Measurements from ENCODE around the gene CFAP100. TPM values are rescaled to one million over a fixed set of nuclear protein-coding genes. Genes with fewer than 3 reads are reported as not detected.
A peak's percentile ranks its signal among the peaks of the same experiment; 100 is the strongest.

Gene CFAP100
- total RNA-seq, 2 donors from 2014 or later = 0.44 to 0.66 TPM

DNA sequence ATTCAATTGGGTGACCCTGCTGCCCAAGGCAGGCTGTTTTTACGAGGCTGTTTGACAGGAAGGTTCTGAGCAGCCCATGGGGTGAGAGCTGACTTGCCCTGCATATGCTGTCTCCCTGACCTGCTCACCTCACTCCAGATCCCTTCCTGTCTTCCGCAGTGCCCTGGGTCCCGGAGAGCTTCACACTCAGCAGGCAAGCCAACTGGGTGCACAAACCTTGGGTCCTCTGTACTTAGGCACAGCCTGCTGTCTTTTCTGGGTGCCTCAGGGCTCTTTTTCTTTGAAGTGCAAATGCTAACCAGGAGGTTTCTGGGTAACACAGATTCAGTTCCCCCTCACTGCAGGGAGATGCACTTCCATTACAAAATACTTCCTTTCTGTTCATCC lies 48.1 kb downstream of the CFAP100 start:
- Histone ChIP-seq H3K4me3 (ENCODE audit: low read length) (no peak overlapping the region), H3K27ac (ENCODE audit: low read depth, low read length) (no peak overlapping the region), H3K9ac (ENCODE audit: extremely low read depth, low read length, poor library complexity, severe bottlenecking) (no peak overlapping the region), H3K9me3 (ENCODE audit: control insufficient read depth, low read length) (no peaks in the 10 kb centered on the region), H3K36me3 (ENCODE audit: control insufficient read depth, insufficient read depth, low read length) (peaks cover 28% of the 10 kb centered on the region), H3K4me1 (ENCODE audit: control insufficient read depth, insufficient read depth, low read length) (no peaks in the 10 kb centered on the region), H3K27me3 (ENCODE audit: control insufficient read depth, insufficient read depth, low read length, poor library complexity, severe bottlenecking) (no peaks in the 10 kb centered on the region)
- Mint-ChIP-seq H3K4me1 (no peaks in the 10 kb centered on the region), H3K27ac (no peak overlapping the region), H3K9me3 (no peaks in the 10 kb centered on the region), H3K27me3 (ENCODE audit: insufficient read depth) (no peaks in the 10 kb centered on the region), H3K4me3 (no peak overlapping the region), H3K36me3 (ENCODE audit: low read depth) (peaks cover 19% of the 10 kb centered on the region)
- 85 to 89% methylated on average over 3 of the region's 3 CpGs for WGBS, 2 experiments (ENCODE audit: insufficient coverage in 1 of 2, insufficient read length in 1 of 2)
- DNase-seq = peak; percentile 41
- TF ChIP-seq, protein P1, sequence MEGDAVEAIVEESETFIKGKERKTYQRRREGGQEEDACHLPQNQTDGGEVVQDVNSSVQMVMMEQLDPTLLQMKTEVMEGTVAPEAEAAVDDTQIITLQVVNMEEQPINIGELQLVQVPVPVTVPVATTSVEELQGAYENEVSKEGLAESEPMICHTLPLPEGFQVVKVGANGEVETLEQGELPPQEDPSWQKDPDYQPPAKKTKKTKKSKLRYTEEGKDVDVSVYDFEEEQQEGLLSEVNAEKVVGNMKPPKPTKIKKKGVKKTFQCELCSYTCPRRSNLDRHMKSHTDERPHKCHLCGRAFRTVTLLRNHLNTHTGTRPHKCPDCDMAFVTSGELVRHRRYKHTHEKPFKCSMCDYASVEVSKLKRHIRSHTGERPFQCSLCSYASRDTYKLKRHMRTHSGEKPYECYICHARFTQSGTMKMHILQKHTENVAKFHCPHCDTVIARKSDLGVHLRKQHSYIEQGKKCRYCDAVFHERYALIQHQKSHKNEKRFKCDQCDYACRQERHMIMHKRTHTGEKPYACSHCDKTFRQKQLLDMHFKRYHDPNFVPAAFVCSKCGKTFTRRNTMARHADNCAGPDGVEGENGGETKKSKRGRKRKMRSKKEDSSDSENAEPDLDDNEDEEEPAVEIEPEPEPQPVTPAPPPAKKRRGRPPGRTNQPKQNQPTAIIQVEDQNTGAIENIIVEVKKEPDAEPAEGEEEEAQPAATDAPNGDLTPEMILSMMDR (conservative IDR thresholded peaks at IDR 0.05) = no peak

DNA sequence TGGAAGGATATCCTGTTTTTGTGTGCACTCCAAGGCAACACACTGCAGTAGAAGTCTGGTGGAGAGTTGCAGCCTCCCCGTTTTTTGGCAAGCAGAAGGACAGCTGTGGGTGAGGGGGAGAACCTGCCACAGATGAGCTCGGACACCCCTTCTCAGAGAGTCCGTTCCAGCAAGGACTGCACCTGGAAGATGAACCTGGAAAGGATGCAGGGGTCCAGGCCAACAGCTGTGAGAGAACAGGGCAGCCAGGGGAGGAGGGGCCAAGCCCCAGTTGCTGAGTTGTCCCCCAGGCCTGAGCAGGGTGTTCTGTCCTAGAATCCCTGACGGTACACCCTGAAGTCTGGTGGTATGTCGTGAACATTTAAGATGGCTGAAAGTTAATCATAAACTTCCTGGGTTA lies 50.8 kb downstream of the CFAP100 start:
- 83 to 89% methylated on average over 4 to 5 of the region's 5 CpGs for WGBS, 2 experiments (ENCODE audit: insufficient coverage in 1 of 2, insufficient read length in 1 of 2)
- Mint-ChIP-seq H3K9me3 (no peaks in the 10 kb centered on the region), H3K27me3 (ENCODE audit: insufficient read depth) (no peaks in the 10 kb centered on the region), H3K4me1 (no peaks in the 10 kb centered on the region), H3K36me3 (ENCODE audit: low read depth) (peaks cover 3% of the 10 kb centered on the region), H3K4me3 (no peak overlapping the region), H3K27ac (peak overlapping the region; percentile 21)
- Histone ChIP-seq H3K9ac (ENCODE audit: extremely low read depth, low read length, poor library complexity, severe bottlenecking) (no peak overlapping the region), H3K4me3 (ENCODE audit: low read length) (no peak overlapping the region), H3K4me1 (ENCODE audit: control insufficient read depth, insufficient read depth, low read length) (no peaks in the 10 kb centered on the region), H3K9me3 (ENCODE audit: control insufficient read depth, low read length) (no peaks in the 10 kb centered on the region), H3K27me3 (ENCODE audit: control insufficient read depth, insufficient read depth, low read length, poor library complexity, severe bottlenecking) (no peaks in the 10 kb centered on the region), H3K27ac (ENCODE audit: low read depth, low read length) (no peak overlapping the region), H3K36me3 (ENCODE audit: control insufficient read depth, insufficient read depth, low read length) (peaks cover 26% of the 10 kb centered on the region)
- TF ChIP-seq, protein P1 (conservative IDR thresholded peaks at IDR 0.05) = no peak
- peak; percentile 24 for DNase-seq

DNA sequence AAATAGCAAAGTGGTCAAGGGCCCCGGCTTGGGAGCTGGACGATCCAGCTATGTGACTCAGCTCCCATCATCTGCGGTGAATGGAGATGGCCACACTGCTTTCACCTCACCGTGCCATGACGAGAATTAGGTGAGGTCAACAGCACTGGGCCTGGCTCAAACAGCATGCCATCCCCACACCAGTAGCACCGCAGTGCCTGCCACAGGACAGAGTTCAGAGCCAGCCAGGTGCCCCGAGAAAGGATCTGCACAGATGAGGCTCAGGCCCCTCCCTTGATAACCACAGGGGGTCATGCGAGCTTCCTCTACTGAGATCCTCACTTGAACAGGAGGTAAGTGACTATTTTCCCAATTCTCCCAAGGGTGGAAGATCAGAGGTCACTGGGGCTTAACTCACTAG lies 51.6 kb downstream of the CFAP100 start:
- H3K27me3 Mint-ChIP-seq (ENCODE audit: insufficient read depth) = no peaks in the 10 kb centered on the region
- H3K4me1 Mint-ChIP-seq = no peaks in the 10 kb centered on the region
- Histone ChIP-seq H3K36me3 (ENCODE audit: control insufficient read depth, insufficient read depth, low read length) (peaks cover 33% of the 10 kb centered on the region), H3K27ac (ENCODE audit: low read depth, low read length) (no peak overlapping the region), H3K4me1 (ENCODE audit: control insufficient read depth, insufficient read depth, low read length) (no peaks in the 10 kb centered on the region), H3K9ac (ENCODE audit: extremely low read depth, low read length, poor library complexity, severe bottlenecking) (no peak overlapping the region), H3K27me3 (ENCODE audit: control insufficient read depth, insufficient read depth, low read length, poor library complexity, severe bottlenecking) (no peaks in the 10 kb centered on the region), H3K9me3 (ENCODE audit: control insufficient read depth, low read length) (no peaks in the 10 kb centered on the region), H3K4me3 (ENCODE audit: low read length) (no peak overlapping the region)
- no peak overlapping the region for H3K4me3 Mint-ChIP-seq
- no peaks in the 10 kb centered on the region for H3K9me3 Mint-ChIP-seq
- TF ChIP-seq, protein P1 (conservative IDR thresholded peaks at IDR 0.05) = no peak
- H3K36me3 Mint-ChIP-seq (ENCODE audit: low read depth) = peaks cover 10% of the 10 kb centered on the region
- DNase-seq = peak; percentile 68
- no peak overlapping the region for H3K27ac Mint-ChIP-seq
- 88 to 96% methylated on average over 7 to 8 of the region's 8 CpGs for WGBS, 2 experiments (ENCODE audit: insufficient coverage in 1 of 2, insufficient read length in 1 of 2)
